Mammary epithelial cell (primary cell): ENCODE measurements around the gene KMT5C.

ENCODE experiments used
- CTCF ChIP-seq, 2 donors: IDR thresholded peaks in 1 of 2; conservative IDR thresholded peaks in 1 of 2; 2 replicates each; pipeline ENCODE4 v1.5.1; 2011 to 2012; ENCODE audit warnings: inconsistent platforms in 2 of 2, low read length in 2 of 2, mild to moderate bottlenecking in 2 of 2, control low read depth in 1 of 2, low read depth in 1 of 2; ENCODE audit not compliant: insufficient read depth in 1 of 2; ENCODE audit errors: extremely low read depth in 1 of 2
- EZH2 ChIP-seq: IDR thresholded peaks from 2 replicates; pipeline ENCODE4 v1.6.1; 2012; ENCODE audit warnings: low read length, inconsistent platforms, borderline replicate concordance

DNA sequence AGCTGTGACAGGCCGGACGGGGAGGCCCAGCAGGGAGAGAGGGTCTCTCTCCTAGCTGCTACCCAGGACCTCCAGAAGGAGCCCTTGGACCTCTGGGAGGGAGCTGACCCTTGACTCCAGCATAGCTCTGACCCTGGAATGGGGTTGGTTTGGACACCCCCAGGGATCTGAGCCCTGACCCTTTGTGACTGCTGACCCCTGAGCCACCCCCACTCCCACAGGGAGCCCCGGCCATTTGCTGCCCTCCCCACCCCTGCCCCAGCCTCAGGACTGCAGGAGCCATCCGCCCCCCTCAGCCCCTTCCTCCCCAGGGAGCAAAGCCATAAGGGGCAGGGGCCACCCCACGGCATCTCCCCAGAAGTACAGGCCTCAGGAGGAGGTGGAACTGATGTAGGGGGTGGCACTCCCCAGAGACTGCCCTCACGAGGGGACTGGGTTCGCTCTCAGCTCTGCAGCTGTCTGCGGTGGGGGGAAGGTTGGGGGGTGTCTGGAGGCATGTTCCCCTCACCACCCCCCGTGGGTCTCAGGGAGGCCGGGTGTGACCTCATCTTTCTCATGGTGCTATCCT, 7.8 kb downstream of the KMT5C start:
- no peak for TF ChIP-seq CTCF (conservative IDR thresholded peaks at IDR 0.05 in 1 of 2, IDR thresholded peaks at IDR 0.05 in 1 of 2; ENCODE audit: extremely low read depth in 1 of 2, insufficient read depth in 1 of 2, low read depth in 1 of 2, low read length in 2 of 2)
- no peak for TF ChIP-seq EZH2
